ENCODE results near the gene IL12RB2.
A peak's percentile ranks its signal among the peaks of the same experiment; 100 is the strongest.

IL12RB2 gene

GRCh38 chr1:67307251-67308060 is at the start of gene IL12RB2:
Gene IL12RB2 (plus strand): TSS chr1:67307873. CDS start chr1:67320369, 12,496 bp downstream.
- DNase-seq = peak; percentile 26 to 32

- DNase-seq = peak in 1 of 2 donors; percentile 30
Observed at GRCh38 chr1:67261680-67262079, 46.0 kb upstream of the IL12RB2 start.

- no peak for DNase-seq
Observed at GRCh38 chr1:67262735-67263134, 44.9 kb upstream of the IL12RB2 start.

GRCh38 chr1:67264152-67264551 is 43.5 kb upstream of the IL12RB2 start:
- no peak for DNase-seq

GRCh38 chr1:67264899-67265298 is 42.8 kb upstream of the IL12RB2 start:
- DNase-seq = peak in 1 of 2 donors; percentile 10

GRCh38 chr1:67269061-67269460 is 38.6 kb upstream of the IL12RB2 start:
- no peak for DNase-seq

GRCh38 chr1:67270541-67270940 is 37.1 kb upstream of the IL12RB2 start:
- DNase-seq = no peak

- DNase-seq = no peak
Observed at GRCh38 chr1:67273591-67273990, 34.1 kb upstream of the IL12RB2 start.

GRCh38 chr1:67274623-67275325 is 32.9 kb upstream of the IL12RB2 start:
- DNase-seq = peak in 1 of 2 donors; percentile 12

- DNase-seq = no peak
Observed at GRCh38 chr1:67280696-67281095, 27.0 kb upstream of the IL12RB2 start.

GRCh38 chr1:67281244-67281643 is 26.4 kb upstream of the IL12RB2 start:
- DNase-seq = no peak

GRCh38 chr1:67285780-67286488 is 21.7 kb upstream of the IL12RB2 start:
- no peak for DNase-seq

- DNase-seq = no peak
Observed at GRCh38 chr1:67290236-67290635, 17.4 kb upstream of the IL12RB2 start.

- no peak for DNase-seq
Observed at GRCh38 chr1:67294836-67295617, 12.6 kb upstream of the IL12RB2 start.

- no peak for DNase-seq
Observed at GRCh38 chr1:67298762-67299161, 8.9 kb upstream of the IL12RB2 start.

- DNase-seq = no peak
Observed at GRCh38 chr1:67299296-67299695, 8.4 kb upstream of the IL12RB2 start.

- DNase-seq = no peak
Observed at GRCh38 chr1:67300561-67300960, 7.1 kb upstream of the IL12RB2 start.

- DNase-seq = no peak
Observed at GRCh38 chr1:67304023-67304422, 3.6 kb upstream of the IL12RB2 start.

GRCh38 chr1:67306547-67306946 is 1.1 kb upstream of the IL12RB2 start:
- DNase-seq = no peak

GRCh38 chr1:67308136-67308535 is 463 bp downstream of the IL12RB2 start:
- no peak for DNase-seq

GRCh38 chr1:67312615-67313014 is 4.9 kb downstream of the IL12RB2 start:
- no peak for DNase-seq

- no peak for DNase-seq
Observed at GRCh38 chr1:67313934-67314671, 6.4 kb downstream of the IL12RB2 start.
